Measurements from ENCODE around the gene TEX35. TPM values are rescaled to one million over a fixed set of nuclear protein-coding genes. Genes with fewer than 3 reads are reported as not detected.

TEX35 gene
- total RNA-seq, 1 donor from 2014 or later = not detected

- H3K27me3 Mint-ChIP-seq (ENCODE audit: low read depth) = no peaks in the 10 kb centered on the region
- no peak overlapping the region for H3K27ac Mint-ChIP-seq (ENCODE audit: unreplicated experiment)
- DNase-seq (ENCODE audit: low read depth, low spot score) = no peak
- peaks cover 6% of the 10 kb centered on the region for H3K4me1 Mint-ChIP-seq
- no peak overlapping the region for H3K4me3 Mint-ChIP-seq
- H3K36me3 Mint-ChIP-seq (ENCODE audit: low read depth) = peaks cover 2% of the 10 kb centered on the region
- TF ChIP-seq CTCF (conservative IDR thresholded peaks at IDR 0.05) = no peak
- H3K9me3 Mint-ChIP-seq = peaks cover 2% of the 10 kb centered on the region
Observed at GRCh38 chr1:178571807-178572206, 58.9 kb downstream of the TEX35 start.

Other genes with a start within 250 kb of the TEX35 start
- gene CLEC20A, start 16.1 kb upstream of the TEX35 start, total RNA-seq = not detected in 2 replicates
- 28.2 and 33.9 TPM in 2 replicates for gene RALGPS2, start 212.1 kb downstream of the TEX35 start, total RNA-seq

All from neural crest cell (in vitro differentiated cells).